MM.1S (cell line): ENCODE measurements around the gene S100A4.

Experiments used
- CTCF ChIP-seq: fragments of 300-600 bp; sonication (generic); IDR thresholded peaks from 2 replicates; pipeline ENCODE4 v1.5.1; 2016; ENCODE audit warnings: antibody characterized with exemption, low read length, mixed read lengths
- EZH2 ChIP-seq: fragments of 300-600 bp; sonication (generic); optimal IDR thresholded peaks from 2 replicates; pipeline ENCODE3; 2017; ENCODE audit warnings: low read depth, mild to moderate bottlenecking, antibody characterized with exemption, low read length, mixed read lengths
- EZH2phosphoT487 ChIP-seq: fragments of 300-600 bp; sonication (generic); IDR thresholded peaks from 2 replicates; pipeline ENCODE4 v1.6.1; 2018; ENCODE audit warnings: antibody characterized with exemption, low read length

DNA sequence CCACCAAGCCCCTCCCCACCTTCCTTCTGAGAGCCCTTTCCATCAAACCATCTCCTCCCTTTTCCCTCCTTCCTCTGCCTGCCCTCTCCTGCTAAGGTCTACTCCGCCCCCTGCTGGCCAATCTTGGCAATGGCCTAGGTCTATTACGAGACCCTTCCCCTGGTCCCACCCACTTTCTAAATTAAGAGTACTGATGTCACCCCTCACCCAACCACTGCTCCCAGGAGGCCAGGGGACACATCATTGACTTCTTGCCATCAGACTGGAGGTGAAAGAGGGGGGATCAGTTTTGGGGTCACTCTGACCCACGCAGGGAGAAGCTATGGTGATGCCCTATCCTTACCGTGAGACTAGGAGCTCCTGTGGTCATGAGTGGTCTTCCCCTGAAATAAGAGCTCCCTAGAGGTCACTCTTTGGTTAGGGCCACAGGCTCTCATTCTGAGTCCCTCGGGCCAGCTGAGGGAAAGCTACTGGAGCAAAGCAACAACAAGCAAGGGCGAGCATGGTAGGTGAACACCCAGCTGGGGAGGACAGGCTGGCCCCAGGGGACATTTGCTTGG is 50.5 kb downstream of the S100A4 start:
- TF ChIP-seq EZH2 (no peak), CTCF (peak; percentile 98), EZH2phosphoT487 (no peak)
